NB4 (cell line): ENCODE data around the gene RGS5.

Source experiments
- DNase-seq: peaks from one replicate; pipeline ENCODE4 v3.0.0; 2010; ENCODE audit warnings: low read depth
- H3K4me3 ChIP-seq: one replicate; pipeline ENCODE4 v1.5.1; 2011; ENCODE audit warnings: mild to moderate bottlenecking, low read depth, low read length, moderate library complexity
- MYC ChIP-seq: IDR thresholded peaks from 2 replicates; pipeline ENCODE4 v1.6.1; 2011; ENCODE audit warnings: low read depth, low read length
- POLR2A ChIP-seq: IDR thresholded peaks from 2 replicates; pipeline ENCODE4 v1.6.1; 2011; ENCODE audit warnings: mild to moderate bottlenecking; ENCODE audit not compliant: insufficient read length; ENCODE audit errors: extremely low read depth
- TF ChIP-seq, protein P1 (sequence below): IDR thresholded peaks from one replicate; pipeline ENCODE4 v1.5.1; 2012; ENCODE audit warnings: low read depth, low read length
- TF ChIP-seq, protein P2 (sequence below): IDR thresholded peaks from 2 replicates; pipeline ENCODE4 v1.6.1; 2011; ENCODE audit warnings: low read depth, low read length

The RGS5 gene

DNA sequence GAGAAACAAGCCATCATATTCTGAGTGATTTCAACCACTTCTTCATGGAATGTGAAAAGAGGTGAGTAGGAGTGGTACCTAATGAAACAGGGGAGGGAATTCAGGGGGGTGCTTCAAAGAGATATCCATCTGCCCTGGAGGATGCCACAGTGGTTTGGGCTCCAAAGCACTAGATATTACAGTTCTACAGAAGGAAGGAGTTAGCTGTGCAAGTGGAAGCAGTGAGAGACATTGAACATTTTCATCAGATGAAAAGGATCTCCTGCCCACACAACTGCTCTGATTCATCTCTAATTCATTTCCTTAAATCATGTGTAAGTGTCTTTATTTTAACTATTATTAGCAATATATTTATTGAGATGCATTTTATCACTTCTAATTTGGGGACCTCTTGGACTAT, 2.8 kb upstream of the RGS5 start:
- TF ChIP-seq MYC (no peak), POLR2A (no peak)
- TF ChIP-seq, protein P1, sequence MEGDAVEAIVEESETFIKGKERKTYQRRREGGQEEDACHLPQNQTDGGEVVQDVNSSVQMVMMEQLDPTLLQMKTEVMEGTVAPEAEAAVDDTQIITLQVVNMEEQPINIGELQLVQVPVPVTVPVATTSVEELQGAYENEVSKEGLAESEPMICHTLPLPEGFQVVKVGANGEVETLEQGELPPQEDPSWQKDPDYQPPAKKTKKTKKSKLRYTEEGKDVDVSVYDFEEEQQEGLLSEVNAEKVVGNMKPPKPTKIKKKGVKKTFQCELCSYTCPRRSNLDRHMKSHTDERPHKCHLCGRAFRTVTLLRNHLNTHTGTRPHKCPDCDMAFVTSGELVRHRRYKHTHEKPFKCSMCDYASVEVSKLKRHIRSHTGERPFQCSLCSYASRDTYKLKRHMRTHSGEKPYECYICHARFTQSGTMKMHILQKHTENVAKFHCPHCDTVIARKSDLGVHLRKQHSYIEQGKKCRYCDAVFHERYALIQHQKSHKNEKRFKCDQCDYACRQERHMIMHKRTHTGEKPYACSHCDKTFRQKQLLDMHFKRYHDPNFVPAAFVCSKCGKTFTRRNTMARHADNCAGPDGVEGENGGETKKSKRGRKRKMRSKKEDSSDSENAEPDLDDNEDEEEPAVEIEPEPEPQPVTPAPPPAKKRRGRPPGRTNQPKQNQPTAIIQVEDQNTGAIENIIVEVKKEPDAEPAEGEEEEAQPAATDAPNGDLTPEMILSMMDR, result no peak
- TF ChIP-seq, protein P2, sequence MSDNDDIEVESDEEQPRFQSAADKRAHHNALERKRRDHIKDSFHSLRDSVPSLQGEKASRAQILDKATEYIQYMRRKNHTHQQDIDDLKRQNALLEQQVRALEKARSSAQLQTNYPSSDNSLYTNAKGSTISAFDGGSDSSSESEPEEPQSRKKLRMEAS, result no peak
- no peak for DNase-seq
- H3K4me3 ChIP-seq, result no peak overlapping the region

DNA sequence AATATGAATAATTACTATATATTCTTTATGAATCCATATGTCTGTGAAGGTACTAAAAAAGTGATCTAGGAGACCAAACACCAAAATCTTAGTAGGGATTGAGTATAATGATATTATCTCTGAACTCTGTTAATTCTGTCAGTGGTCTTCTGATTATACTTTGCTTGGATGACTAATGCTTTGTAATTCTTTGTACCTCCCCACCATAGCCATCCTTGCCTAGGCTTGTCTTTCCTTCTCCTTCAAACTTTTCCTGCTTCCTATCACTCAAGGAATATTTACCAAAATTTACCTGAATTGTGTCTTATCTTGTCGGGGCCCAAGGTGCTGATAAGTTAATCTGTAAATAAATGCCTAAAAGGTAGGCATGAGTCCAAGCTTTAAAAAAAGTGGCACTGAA, 845 bp upstream of the RGS5 start:
- DNase-seq, result no peak
- TF ChIP-seq, protein P1, result no peak
- H3K4me3 ChIP-seq, result no peak overlapping the region

DNA sequence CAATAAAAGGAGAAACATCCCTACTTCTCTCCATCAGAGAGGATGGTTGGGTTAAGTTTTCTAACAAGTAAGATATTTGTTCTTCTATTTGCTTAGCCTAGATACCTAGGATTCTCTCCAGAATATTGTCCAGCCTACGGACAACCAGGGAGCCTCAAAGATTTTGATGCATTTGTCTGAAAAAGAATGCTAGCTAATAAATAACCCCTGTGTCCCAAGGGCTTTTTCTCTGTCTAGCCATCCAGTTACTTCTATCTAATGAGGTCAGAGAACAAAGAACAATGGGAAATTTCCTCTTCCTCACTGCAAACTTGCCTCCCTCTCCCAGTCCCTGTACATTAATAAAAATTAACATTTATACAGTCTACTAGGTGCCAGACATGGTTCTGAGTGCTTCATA, 810 bp downstream of the RGS5 start:
- DNase-seq, result no peak
- no peak overlapping the region for H3K4me3 ChIP-seq
- TF ChIP-seq, protein P1, result no peak
- TF ChIP-seq MYC (no peak), POLR2A (no peak)
- TF ChIP-seq, protein P2, result no peak

DNA sequence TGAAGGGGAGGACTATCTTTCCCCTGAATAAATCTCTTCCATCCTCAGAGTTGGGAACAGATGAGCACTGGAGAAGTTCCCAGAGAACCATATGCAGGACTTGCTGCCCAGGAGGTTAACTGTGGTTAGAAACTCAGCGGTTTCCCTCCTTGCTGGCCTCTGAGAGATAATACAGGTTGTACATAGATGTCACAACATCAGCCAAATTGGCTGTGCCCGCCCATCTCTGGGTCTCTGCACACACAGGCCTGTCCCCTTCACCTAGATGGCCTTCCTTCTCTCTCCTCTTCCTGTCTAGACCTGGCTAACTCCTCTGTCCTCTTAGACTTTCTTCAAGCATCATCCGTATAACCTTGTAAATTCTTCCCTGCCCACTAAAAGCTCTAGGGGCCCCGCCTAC, 5.7 kb downstream of the RGS5 start:
- H3K4me3 ChIP-seq, result no peak overlapping the region
- no peak for TF ChIP-seq MYC
- TF ChIP-seq, protein P1, result no peak
- TF ChIP-seq POLR2A, result no peak
- TF ChIP-seq, protein P2, result no peak
- no peak for DNase-seq

DNA sequence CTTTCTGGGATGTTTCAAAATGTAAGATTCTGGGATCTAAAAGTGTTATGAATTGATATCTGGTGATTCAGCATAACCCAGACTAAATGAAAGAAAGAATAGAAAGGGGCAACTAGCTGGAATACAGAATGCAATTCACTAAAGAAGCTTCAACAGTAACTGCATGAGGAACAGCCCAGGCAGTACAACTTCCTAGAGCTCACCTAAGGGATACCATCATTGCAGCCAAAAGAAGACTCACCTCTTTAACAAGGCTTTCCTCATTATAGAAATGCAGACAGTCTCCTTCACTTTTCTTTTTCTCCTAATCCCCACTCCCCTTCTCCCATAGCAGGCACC, 6.3 kb downstream of the RGS5 start:
- no peak overlapping the region for H3K4me3 ChIP-seq
- DNase-seq, result no peak
- TF ChIP-seq MYC, result no peak

DNA sequence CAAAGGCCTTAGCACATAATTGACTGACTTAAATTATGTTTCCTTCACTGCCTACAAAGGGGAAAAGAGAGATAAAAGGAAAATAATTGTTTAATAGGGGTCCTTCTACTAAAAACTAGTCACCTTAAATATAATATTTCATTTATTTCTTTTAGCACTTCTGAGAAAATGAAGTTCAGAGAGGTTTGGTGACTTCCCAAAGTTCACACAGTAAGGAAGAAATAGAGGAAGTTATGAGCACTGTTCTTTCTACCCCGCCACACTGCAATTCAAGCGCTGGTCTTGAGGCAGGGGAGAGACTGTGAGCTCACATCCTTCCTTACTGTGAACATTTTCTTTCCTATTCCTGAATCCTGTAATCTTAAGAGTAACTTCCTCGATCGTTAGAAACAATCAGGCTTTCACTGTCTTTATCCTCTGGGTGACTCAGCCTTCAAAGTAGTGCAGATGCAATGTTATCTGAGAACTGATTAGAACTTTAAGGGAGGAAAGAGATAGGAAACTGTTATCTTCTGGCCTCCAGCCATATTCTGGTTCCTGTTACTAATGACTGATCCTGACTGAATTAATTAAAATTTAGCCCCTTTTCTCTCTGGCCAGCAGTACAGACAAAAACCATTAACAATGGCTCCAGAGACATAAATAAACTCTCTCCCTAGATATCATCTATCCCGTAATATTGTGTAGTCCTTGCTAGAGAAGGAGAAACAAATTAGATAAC, 6.8 kb downstream of the RGS5 start:
- no peak for TF ChIP-seq MYC
- no peak for TF ChIP-seq POLR2A
- TF ChIP-seq, protein P1, result no peak
- TF ChIP-seq, protein P2, result no peak
- no peak for DNase-seq
- no peak overlapping the region for H3K4me3 ChIP-seq
